GM19468 (cell line): ENCODE data around the gene POM121.
"Not testable (repeated sequence)": the region's sequence is repeated elsewhere in the genome, so short reads cannot be mapped to it uniquely, and the experiment has no call there.

ENCODE experiments used
- ATAC-seq: cut with Tn5 transposase; IDR thresholded peaks from one replicate; pipeline ENCODE4 v1.9.1; 2021; ENCODE audit warnings: mild to moderate bottlenecking, moderate library complexity, moderate number of reproducible peaks; ENCODE audit not compliant: unreplicated experiment; ENCODE audit errors: extremely low read depth

Gene POM121

DNA sequence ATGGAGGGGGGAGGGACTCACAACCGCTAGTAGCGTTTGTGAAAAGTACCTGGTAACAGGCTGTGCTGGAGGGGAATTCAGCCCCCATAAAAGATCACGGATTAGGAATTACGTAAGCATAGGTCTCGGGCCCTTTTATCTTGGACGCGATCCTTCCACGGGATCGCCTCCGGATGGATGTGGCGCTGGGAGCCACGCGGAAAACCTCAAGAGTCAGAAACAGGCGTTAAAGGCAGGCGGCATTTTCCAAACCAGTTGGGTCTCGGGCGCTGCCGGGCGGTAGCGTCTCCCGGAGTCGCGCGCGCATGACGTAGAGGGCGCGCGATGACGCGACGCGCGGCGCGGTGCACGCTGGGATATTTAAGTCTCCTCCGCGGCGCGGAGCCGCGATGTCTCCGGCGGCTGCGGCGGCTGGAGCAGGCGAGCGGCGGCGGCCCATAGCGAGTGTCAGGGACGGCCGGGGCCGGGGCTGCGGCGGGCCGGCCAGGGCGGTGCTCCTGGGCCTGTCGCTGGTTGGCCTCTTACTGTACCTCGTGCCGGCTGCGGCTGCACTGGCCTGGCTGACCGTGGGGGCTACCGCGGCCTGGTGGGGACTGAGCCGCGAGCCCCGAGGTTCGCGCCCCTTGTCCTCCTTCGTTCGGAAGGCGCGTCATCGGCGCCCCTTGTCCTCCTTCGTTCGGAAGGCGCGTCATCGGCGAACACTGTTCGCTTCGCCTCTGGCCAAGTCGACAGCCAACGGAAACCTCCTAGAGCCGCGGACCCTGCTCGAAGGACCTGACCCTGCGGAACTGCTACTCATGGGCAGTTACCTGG is at the start of gene POM121:
Gene POM121 (plus strand): TSS at position 363 of the 813 bp plus-strand sequence. CDS start 27 bp downstream, at position 390.
- peak; percentile 83 for ATAC-seq

- peak; percentile 97 for ATAC-seq
These were observed 45.7 kb upstream of the POM121 start for GRCh38 chr7:72879079-72879736.

DNA sequence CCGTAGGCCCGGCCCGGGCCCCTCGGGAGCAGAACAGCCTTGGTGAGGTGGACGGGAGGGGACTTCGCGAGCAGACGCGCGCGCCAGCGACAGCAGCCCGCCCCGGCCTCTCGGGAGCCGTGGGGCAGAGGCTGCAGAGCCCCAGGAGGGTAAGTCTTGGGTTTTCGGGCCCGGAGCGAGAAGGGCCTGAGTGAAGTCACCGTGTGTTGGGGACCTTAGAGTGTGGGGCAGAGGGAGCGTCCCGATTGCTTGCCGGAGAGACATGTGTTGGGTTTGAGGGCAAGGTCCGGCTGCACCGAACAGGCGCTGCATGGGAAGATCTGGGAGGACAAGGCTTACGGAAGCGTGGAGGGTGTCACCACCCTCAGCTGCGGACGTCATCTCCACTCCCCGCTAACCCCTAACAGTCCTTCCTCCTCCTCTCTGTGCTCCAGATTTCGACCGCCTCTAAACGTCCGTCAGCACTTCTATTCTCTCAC is 45.1 kb upstream of the POM121 start:
- not testable (repeated sequence) for ATAC-seq

GRCh38 chr7:72891750-72892149 is 33.1 kb upstream of the POM121 start:
- not testable (repeated sequence) for ATAC-seq

DNA sequence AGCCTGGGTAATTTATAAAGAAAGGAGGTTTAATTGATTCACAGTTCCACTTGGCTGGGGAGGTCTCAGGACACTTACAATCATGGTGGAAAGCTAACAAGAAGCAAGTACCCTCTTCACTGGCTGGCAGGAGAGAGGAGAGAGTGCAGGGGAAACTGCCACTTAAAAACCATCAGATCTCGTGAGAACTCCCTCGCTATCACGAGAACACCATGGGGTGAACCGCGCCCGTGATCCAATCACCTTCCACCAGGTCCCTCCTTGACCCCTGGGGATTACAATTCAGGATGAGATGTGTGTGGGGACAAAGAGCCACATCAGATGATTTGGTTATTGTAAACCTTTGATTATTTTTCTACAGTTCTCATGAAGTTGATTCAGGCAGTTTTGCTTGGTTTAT is 20.2 kb upstream of the POM121 start:
- ATAC-seq: not testable (repeated sequence)

DNA sequence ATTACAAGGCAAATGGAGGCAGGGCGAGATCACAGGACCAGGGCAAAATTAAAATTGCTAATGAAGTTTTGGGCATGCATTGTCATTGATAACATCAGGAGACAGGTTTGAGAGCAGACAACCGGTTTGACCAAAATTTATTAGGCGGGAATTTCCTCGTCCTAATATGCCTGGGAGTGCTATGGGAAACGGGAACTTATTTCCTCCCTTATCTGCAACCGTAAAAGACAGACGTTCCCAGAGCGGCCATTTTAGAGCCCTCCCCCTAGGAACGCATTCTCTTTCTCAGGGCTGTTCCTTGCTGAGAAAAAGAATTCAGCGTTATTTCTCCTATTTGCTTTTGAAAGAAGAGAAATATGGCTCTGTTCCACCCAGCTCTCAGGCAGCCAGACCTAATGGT is 16.5 kb upstream of the POM121 start:
- ATAC-seq: not testable (repeated sequence)

GRCh38 chr7:72911395-72911794 is 13.5 kb upstream of the POM121 start:
- ATAC-seq: not testable (repeated sequence)

- not testable (repeated sequence) for ATAC-seq
These were observed 11.1 kb upstream of the POM121 start for GRCh38 chr7:72913750-72914149.

- ATAC-seq: peak; percentile 47
These were observed 10.0 kb upstream of the POM121 start for GRCh38 chr7:72914756-72915525.

GRCh38 chr7:72919256-72919775 is 5.6 kb upstream of the POM121 start:
- no peak for ATAC-seq

DNA sequence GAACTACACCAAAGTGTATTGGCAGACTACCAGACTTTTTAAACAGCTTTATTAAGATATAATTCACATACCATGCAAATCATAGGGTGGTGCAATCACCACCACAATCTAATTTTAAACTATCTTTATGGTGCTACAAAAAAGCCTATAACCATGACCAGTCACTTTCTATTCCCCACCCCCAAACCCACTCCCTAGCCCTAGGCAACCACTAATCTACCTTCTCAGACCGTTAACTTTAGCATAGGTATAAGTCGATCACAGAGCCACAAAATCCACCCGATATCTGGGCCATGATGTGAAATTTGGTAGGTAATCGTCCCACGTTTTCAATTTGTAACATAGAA is 536 bp upstream of the POM121 start:
- ATAC-seq: no peak

DNA sequence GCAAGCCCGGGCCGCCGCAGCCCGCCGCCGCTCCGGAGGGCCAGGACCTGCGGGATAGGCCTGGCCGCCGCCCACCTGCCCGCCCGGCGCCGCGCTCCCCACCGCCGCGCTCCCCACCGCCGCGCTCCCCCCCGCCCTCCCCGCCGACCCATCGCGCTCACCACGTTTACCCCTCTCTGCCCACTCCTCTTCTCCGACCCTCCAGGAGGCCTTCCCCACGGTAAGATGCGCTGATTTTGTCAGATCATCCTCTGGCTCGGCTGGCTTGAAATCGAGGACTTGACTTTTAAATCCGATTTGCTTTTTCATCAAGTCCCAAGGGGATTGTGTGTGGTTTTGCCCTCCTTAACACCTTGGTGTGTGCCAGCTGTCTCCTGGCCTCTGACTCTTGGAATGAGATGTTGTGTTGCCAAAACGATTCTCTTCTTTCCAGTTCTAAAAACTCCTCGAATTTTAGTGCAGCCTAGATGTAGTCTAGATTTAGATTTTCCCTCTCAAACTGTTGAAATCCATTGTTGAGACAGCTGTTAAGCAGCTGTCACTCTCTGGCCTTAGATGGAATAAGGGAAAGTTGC is 738 bp downstream of the POM121 start:
- no peak for ATAC-seq

DNA sequence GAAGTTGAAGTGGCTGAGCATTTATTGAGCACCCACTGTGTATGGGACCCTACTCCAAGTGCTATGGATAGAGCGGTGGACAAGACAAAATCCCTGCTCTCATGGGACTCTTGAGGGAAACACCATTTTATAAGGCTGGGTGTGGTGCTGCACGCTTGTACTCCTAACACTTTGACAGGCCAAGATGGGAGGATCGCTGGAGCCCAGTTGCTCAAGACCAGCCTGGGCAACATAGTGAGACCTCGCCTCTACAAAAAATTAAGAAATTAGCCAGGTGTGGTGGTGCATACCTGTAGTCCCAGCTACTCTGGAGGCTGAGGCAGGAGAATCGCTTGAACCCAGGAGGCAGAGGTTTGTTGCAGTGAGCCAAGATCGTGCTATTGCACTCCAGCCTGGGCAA is 2.9 kb downstream of the POM121 start:
- ATAC-seq: not testable (repeated sequence)

GRCh38 chr7:72928216-72928615 is 3.3 kb downstream of the POM121 start:
- not testable (repeated sequence) for ATAC-seq

- ATAC-seq: not testable (repeated sequence)
These were observed 17.3 kb downstream of the POM121 start for GRCh38 chr7:72942022-72942705.

- not testable (repeated sequence) for ATAC-seq
These were observed 18.1 kb downstream of the POM121 start for GRCh38 chr7:72942956-72943355.

GRCh38 chr7:72944937-72945336 is 20.0 kb downstream of the POM121 start:
- ATAC-seq: not testable (repeated sequence)

DNA sequence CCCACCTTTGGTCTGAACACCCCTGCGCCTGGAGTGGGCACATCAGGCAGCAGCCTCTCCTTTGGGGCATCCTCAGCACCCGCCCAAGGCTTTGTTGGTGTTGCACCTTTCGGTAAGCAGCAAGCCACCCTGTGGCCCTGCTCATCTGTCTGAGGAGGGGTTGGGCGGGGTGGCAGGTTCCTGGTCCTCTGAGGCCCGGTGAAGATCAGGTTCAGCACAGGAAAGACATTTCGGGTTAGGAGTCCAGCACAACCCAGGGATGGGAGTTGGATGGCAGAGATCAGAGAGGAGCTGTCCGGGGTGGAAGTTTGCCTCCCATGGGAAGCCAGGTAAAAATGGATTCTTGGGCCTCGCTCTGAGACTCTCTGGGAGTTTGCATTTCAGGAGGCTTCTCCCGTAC is 20.7 kb downstream of the POM121 start:
- ATAC-seq: not testable (repeated sequence)

DNA sequence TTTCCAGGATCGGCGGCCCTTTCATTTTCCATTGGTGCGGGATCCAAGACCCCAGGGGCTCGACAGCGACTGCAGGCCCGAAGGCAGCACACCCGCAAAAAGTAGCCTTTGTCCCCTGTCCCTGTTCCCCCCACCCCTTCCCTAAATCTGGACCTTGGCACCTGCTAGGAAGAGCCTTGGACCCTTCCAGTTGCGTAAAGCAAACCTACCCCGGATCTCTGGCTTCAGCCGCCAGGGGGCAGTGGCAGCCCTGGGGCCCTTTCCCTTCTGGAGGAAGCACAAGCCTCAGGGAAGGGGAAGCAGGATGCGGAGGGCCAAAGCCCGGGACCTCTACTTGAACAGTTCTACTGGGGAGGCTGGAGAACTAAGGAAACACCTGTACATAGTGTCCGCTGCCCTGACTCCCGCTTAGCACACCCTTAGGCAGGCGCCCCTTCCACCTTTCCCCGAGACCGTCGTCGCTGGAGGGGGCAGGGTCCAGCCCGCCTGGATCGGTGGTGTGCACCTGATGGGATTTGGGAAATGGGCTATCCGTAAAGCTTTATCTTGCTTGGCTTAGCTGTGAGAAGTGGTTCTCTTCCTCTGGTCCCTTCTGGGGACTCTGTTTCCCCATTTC is 21.3 kb downstream of the POM121 start:
- ATAC-seq: not testable (repeated sequence)
